Breast epithelium (tissue), 3 donors: ENCODE results near the gene AKR1C3.

Experiments
- CTCF ChIP-seq, 3 donors: fragments of 450-650 bp; IDR thresholded peaks; one replicate each; pipeline ENCODE4 v1.5.1; 2016 to 2017; ENCODE audit warnings: antibody characterized with exemption in 3 of 3, mild to moderate bottlenecking in 3 of 3, moderate library complexity in 3 of 3
- POLR2A ChIP-seq: fragments of 450-650 bp; IDR thresholded peaks from one replicate; pipeline ENCODE4 v1.6.1; 2016; ENCODE audit warnings: antibody characterized with exemption, mild to moderate bottlenecking, moderate library complexity
- POLR2AphosphoS5 ChIP-seq, 3 donors: sonication (generic); formaldehyde crosslinking; IDR thresholded peaks; one replicate each; pipeline ENCODE4 v1.6.1; 2017; ENCODE audit warnings: antibody characterized with exemption in 3 of 3

DNA sequence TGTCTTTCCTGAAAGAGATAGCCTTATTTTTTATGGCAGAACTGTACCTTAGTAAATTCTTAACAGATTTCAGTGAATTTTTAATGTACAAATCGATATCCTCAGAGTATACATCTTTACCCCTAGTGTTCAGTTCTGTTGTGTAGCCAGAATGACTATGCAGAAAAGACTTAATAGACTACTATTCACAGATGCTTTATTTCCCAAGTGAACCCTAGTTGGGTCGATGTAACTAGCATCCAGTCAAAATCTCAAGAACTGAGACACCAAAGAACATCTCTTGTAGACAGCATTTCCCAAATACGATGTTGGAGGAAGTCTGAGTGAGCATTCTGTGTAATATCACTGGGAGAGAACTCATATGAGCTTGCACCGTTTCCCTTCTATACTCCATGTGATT is 1.5 kb downstream of the AKR1C3 start:
- TF ChIP-seq POLR2A (no peak), CTCF (IDR thresholded peaks at IDR 0.05) (no peak), POLR2AphosphoS5 (IDR thresholded peaks at IDR 0.05) (no peak)
